CD4-positive, alpha-beta T cell treated with Interferon alpha-2 for 1 hour (primary cell): Measurements from ENCODE around the gene PLEKHG5.

Experiments used
- DNase-seq, 2 donors: peaks; one replicate each; pipeline ENCODE4 v3.0.0-alpha.2; 2020 to 2022

PLEKHG5 gene

GRCh38 chr1:6491480-6491962, at the start of gene PLEKHG5:
Gene PLEKHG5, minus strand, starts transcription at chr1:6491667. Its CDS starts 14,096 bp downstream, at chr1:6477571.
- DNase-seq: no peak

GRCh38 chr1:6538956-6539355, 47.5 kb upstream of the PLEKHG5 start:
- DNase-seq: no peak

- no peak for DNase-seq
Observed at GRCh38 chr1:6536291-6536690, 44.8 kb upstream of the PLEKHG5 start.

- DNase-seq: no peak
Observed at GRCh38 chr1:6535214-6535613, 43.7 kb upstream of the PLEKHG5 start.

- no peak for DNase-seq
Observed at GRCh38 chr1:6534248-6534822, 42.9 kb upstream of the PLEKHG5 start.

GRCh38 chr1:6531996-6532395, 40.5 kb upstream of the PLEKHG5 start:
- no peak for DNase-seq

GRCh38 chr1:6530504-6531160, 39.2 kb upstream of the PLEKHG5 start:
- DNase-seq: no peak

- no peak for DNase-seq
Observed at GRCh38 chr1:6528492-6528891, 37.0 kb upstream of the PLEKHG5 start.

- DNase-seq: no peak
Observed at GRCh38 chr1:6526316-6526715, 34.8 kb upstream of the PLEKHG5 start.

- DNase-seq: peak in 1 of 2 donors; percentile 5
Observed at GRCh38 chr1:6523566-6523965, 32.1 kb upstream of the PLEKHG5 start.

- no peak for DNase-seq
Observed at GRCh38 chr1:6521536-6521935, 30.1 kb upstream of the PLEKHG5 start.

- DNase-seq: no peak
Observed at GRCh38 chr1:6519935-6520671, 28.6 kb upstream of the PLEKHG5 start.

- no peak for DNase-seq
Observed at GRCh38 chr1:6519491-6519934, 28.0 kb upstream of the PLEKHG5 start.

- no peak for DNase-seq
Observed at GRCh38 chr1:6517435-6517851, 26.0 kb upstream of the PLEKHG5 start.

GRCh38 chr1:6515771-6516170, 24.3 kb upstream of the PLEKHG5 start:
- DNase-seq: no peak

- no peak for DNase-seq
Observed at GRCh38 chr1:6513320-6513801, 21.9 kb upstream of the PLEKHG5 start.

GRCh38 chr1:6512908-6513280, 21.4 kb upstream of the PLEKHG5 start:
- DNase-seq: no peak

GRCh38 chr1:6512245-6512907, 20.9 kb upstream of the PLEKHG5 start:
- no peak for DNase-seq

- no peak for DNase-seq
Observed at GRCh38 chr1:6511561-6512244, 20.2 kb upstream of the PLEKHG5 start.

GRCh38 chr1:6511056-6511455, 19.6 kb upstream of the PLEKHG5 start:
- no peak for DNase-seq

- no peak for DNase-seq
Observed at GRCh38 chr1:6510493-6510892, 19.0 kb upstream of the PLEKHG5 start.

- DNase-seq: no peak
Observed at GRCh38 chr1:6509919-6510291, 18.4 kb upstream of the PLEKHG5 start.
